Activated naive CD4-positive, alpha-beta T cell treated with anti-CD3 and anti-CD28 coated beads, Interleukin-2, amount 10 ng/mL, durations not matched to agents 7 days and 5 days (primary cell): ENCODE measurements around the gene SPDYE5.
"Not testable (repeated sequence)": the region's sequence is repeated elsewhere in the genome, so short reads cannot be mapped to it uniquely, and the experiment has no call there.

ENCODE experiments used
- CTCF ChIA-PET: fragments of 350-600 bp; sonication (Branson Sonifier 250); formaldehyde crosslinking; loops from one replicate; lab custom pipeline; 2021; ENCODE audit warnings: antibody characterized with exemption; lab: Charles Lee
- DNase-seq: peaks from one replicate; pipeline ENCODE4 v3.0.0-alpha.2; 2020
- H3K27ac Mint-ChIP-seq: one replicate; pipeline ENCODE4 v1.8.0; 2021; ENCODE audit warnings: mild to moderate bottlenecking, moderate library complexity, mixed read lengths
- H3K27me3 Mint-ChIP-seq: one replicate; pipeline ENCODE4 v1.8.0; 2021; ENCODE audit warnings: mild to moderate bottlenecking, mixed read lengths
- H3K36me3 Mint-ChIP-seq: one replicate; pipeline ENCODE4 v1.8.0; 2021; ENCODE audit warnings: mixed read lengths
- H3K4me1 Mint-ChIP-seq: one replicate; pipeline ENCODE4 v1.8.0; 2021; ENCODE audit warnings: mixed read lengths
- H3K4me3 Mint-ChIP-seq: one replicate; pipeline ENCODE4 v1.8.0; 2021; ENCODE audit warnings: mild to moderate bottlenecking, moderate library complexity, mixed read lengths
- H3K9me3 Mint-ChIP-seq: one replicate; pipeline ENCODE4 v1.8.0; 2021; ENCODE audit warnings: mixed read lengths

SPDYE5 gene

GRCh38 chr7:75527224-75527722 is 35.2 kb downstream of the SPDYE5 start:
- H3K9me3 Mint-ChIP-seq, H3K27me3 Mint-ChIP-seq, CTCF ChIA-PET: not testable (repeated sequence)
- Mint-ChIP-seq H3K4me3 (peak overlapping the region; percentile 90), H3K36me3 (peaks cover 36% of the 10 kb centered on the region), H3K4me1 (peaks cover 28% of the 10 kb centered on the region), H3K27ac (peak overlapping the region; percentile 86)
- DNase-seq: peak; percentile 41

- Mint-ChIP-seq H3K27me3 (peaks cover 11% of the 10 kb centered on the region), H3K27ac (no peak overlapping the region), H3K36me3 (peaks cover 7% of the 10 kb centered on the region), H3K4me1 (peaks cover 11% of the 10 kb centered on the region), H3K4me3 (no peak overlapping the region), H3K9me3 (no peaks in the 10 kb centered on the region)
- CTCF ChIA-PET: no interaction called here
- DNase-seq: no peak
Measured at GRCh38 chr7:75531359-75531821, 39.3 kb downstream of the SPDYE5 start.

GRCh38 chr7:75532639-75533038 is 40.5 kb downstream of the SPDYE5 start:
- H3K36me3 Mint-ChIP-seq: no peaks in the 10 kb centered on the region
- no peak for DNase-seq
- H3K27me3 Mint-ChIP-seq: peaks cover 16% of the 10 kb centered on the region
- H3K4me1 Mint-ChIP-seq: peaks cover 4% of the 10 kb centered on the region
- no peak overlapping the region for H3K27ac Mint-ChIP-seq
- H3K9me3 Mint-ChIP-seq: no peaks in the 10 kb centered on the region
- no peak overlapping the region for H3K4me3 Mint-ChIP-seq
- CTCF ChIA-PET: no interaction called here

DNA sequence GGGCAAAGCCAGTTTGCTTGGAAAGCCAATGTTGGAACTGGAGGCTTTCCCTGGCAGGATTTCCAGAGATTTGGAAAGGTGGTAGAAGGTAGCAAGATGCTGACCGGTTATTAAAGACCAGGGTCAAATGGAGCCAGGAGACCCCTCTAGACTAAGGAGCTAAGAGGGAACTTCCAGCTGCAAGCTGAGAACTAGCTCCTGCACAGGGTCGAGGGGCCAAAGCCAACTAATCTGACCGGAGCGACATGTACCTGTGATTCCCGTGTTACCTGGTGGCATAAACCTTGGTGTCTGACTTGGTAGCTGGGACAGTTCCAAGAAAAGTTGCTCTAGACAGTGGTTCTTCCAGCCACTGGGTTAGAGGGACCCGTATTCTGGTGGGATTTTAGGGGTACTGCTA is 41.8 kb downstream of the SPDYE5 start:
- Mint-ChIP-seq H3K4me3 (no peak overlapping the region), H3K27ac (no peak overlapping the region), H3K4me1 (no peaks in the 10 kb centered on the region)

GRCh38 chr7:75534727-75535307 is 42.7 kb downstream of the SPDYE5 start:
- CTCF ChIA-PET: interaction anchor here (0.8 kb wide), 1 partner anchor 228 kb away, joined by 4 read pairs; no protein-coding TSS in a partner anchor
- DNase-seq: no peak
- H3K4me3 Mint-ChIP-seq: no peak overlapping the region
- no peak overlapping the region for H3K27ac Mint-ChIP-seq
- H3K36me3 Mint-ChIP-seq: no peaks in the 10 kb centered on the region
- H3K27me3 Mint-ChIP-seq: peaks cover 16% of the 10 kb centered on the region
- no peaks in the 10 kb centered on the region for H3K4me1 Mint-ChIP-seq
- H3K9me3 Mint-ChIP-seq: no peaks in the 10 kb centered on the region

More for the DNA sequence above, 41.8 kb downstream of the SPDYE5 start:
- Mint-ChIP-seq H3K27me3 (peaks cover 16% of the 10 kb centered on the region), H3K9me3 (no peaks in the 10 kb centered on the region), H3K36me3 (no peaks in the 10 kb centered on the region)
- no peak for DNase-seq
- CTCF ChIA-PET: no interaction called here

DNA sequence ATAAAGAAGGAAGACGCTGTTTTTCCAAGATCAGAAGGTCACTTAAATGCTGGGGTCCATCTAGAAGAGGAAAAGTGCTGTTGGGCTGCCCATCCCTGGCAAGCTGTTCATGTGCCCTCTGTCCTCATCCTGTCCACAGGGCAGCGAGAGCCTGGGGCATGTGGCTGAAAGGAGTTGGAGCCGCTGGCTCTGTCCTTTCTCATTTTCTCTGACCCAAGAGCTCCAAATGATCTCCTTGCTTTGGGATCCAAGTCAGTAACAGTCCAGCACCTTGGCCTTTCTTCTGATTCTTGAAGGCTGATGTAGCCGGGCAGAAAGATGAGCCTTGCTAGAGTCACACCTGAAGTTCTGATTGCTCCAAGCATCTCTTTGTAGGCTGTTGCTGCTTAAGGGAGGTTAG is 44.4 kb downstream of the SPDYE5 start:
- CTCF ChIA-PET: no interaction called here

GRCh38 chr7:75536940-75537538 is 44.9 kb downstream of the SPDYE5 start:
- no peak for DNase-seq
- Mint-ChIP-seq H3K27ac (no peak overlapping the region), H3K9me3 (no peaks in the 10 kb centered on the region), H3K4me1 (no peaks in the 10 kb centered on the region), H3K36me3 (no peaks in the 10 kb centered on the region), H3K4me3 (no peak overlapping the region), H3K27me3 (peaks cover 16% of the 10 kb centered on the region)
- CTCF ChIA-PET: no interaction called here

More for the DNA sequence above, 44.4 kb downstream of the SPDYE5 start:
- H3K36me3 Mint-ChIP-seq: no peaks in the 10 kb centered on the region
- H3K9me3 Mint-ChIP-seq: no peaks in the 10 kb centered on the region
- no peak overlapping the region for H3K4me3 Mint-ChIP-seq
- no peak overlapping the region for H3K27ac Mint-ChIP-seq
- no peak for DNase-seq
- peaks cover 16% of the 10 kb centered on the region for H3K27me3 Mint-ChIP-seq
- H3K4me1 Mint-ChIP-seq: no peaks in the 10 kb centered on the region

DNA sequence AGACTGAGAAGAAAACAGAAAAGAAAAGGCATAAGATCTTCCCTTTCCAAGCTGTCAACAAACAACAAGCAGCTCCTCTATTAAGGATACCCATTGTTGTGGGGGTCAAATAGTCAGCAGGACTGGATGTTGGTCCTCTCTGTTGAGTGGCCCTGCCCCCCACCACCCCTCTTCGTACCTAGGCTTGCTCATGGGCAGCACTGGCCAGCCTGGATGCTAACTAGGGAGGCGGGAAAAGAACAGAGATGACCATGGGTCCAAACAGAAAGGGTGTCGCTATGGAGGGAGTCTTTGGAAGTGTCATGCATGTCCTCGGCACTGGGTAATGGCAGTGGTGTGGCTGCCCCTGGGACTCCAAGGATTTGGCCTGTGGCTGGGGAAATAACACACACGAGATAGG is 45.6 kb downstream of the SPDYE5 start:
- Mint-ChIP-seq H3K4me3 (no peak overlapping the region), H3K4me1 (no peaks in the 10 kb centered on the region), H3K36me3 (no peaks in the 10 kb centered on the region), H3K9me3 (no peaks in the 10 kb centered on the region), H3K27me3 (peaks cover 16% of the 10 kb centered on the region), H3K27ac (no peak overlapping the region)
- CTCF ChIA-PET: no interaction called here
- DNase-seq: no peak

GRCh38 chr7:75546237-75547015 is 54.3 kb downstream of the SPDYE5 start:
- Mint-ChIP-seq H3K9me3 (no peaks in the 10 kb centered on the region), H3K27me3 (no peaks in the 10 kb centered on the region), H3K4me3 (no peak overlapping the region), H3K36me3 (no peaks in the 10 kb centered on the region), H3K4me1 (no peaks in the 10 kb centered on the region), H3K27ac (no peak overlapping the region)
- DNase-seq: no peak
- CTCF ChIA-PET: no interaction called here
